GM21360 (cell line): ENCODE results near the gene FRMD8.

Experiments
- ATAC-seq: cut with Tn5 transposase; IDR thresholded peaks from one replicate; pipeline ENCODE4 v1.9.1; 2021; ENCODE audit warnings: mild to moderate bottlenecking, moderate library complexity; ENCODE audit not compliant: unreplicated experiment

FRMD8 gene

GRCh38 chr11:65392899-65393298, 6.5 kb downstream of the FRMD8 start:
- ATAC-seq = no peak

DNA sequence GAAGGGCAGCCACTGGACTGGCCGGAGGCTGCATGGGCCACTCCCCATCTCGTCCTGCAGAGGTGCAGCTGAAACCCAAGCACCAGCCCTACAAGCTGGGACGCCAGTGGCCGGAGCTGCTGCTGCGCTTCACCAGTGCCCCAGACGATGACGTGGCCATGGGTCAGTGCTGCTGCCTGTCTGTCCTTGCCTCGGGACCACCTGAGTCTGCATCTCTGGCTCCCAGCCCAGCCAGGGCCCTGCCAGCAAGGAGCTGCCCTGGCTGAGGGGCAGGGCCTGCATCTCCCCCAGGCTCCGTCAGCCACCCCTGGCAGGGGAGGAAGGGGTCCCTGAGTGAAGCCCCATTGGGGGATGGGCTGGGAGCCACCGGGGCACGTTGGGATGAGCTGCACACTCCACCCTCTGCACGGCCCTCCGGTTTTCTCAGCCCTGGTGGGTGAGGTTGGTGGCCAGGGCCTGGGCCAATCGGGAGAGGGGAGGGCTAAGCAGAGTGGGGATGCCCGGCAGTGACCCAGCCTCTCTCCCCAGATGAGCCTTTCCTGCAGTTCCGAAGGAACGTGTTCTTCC, 7.2 kb downstream of the FRMD8 start:
- no peak for ATAC-seq

DNA sequence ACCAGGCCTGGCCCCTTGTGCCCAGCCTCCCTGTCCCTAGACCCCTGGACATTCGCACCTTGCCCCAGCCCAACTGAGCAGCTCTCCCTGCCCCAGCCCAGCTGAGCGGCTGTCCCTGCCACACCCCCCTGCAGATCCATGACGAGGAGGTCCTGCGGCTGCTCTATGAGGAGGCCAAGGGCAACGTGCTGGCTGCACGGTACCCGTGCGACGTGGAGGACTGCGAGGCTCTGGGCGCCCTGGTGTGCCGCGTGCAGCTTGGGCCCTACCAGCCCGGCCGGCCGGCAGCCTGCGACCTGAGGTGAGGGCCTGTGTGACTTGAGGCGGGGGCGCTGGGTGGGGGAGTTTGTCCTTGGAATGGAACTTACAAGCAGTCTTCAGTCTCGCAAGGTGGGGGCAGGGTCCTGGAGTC, 7.7 kb downstream of the FRMD8 start:
- no peak for ATAC-seq

DNA sequence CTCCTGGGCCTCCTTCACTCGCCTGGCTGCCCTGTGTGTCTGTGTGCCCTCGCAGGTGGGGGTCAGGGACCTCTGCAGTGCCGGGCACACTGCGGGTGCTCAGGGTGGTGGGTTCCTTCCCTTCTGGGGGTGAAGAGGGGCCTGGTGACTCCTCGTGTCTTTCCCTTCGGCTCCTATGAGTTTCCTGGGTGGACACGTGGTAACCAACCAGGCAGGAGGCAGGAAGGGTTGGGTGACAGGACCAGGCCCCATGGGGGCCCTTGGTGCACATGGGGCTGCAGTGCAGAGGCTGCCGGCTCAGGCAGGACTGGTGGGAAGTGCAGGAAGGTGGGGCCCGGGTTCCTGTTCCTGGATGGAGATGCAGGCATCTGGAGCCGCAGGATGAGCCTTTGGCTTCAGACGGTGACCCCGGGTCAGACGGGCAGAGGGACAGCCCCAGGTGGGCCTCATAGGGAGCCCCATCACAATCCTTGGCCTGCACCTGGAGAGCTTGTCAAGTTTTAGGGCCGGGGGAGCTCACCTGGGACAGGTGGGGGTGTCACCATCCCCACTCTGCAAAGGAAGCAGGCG, 9.6 kb downstream of the FRMD8 start:
- ATAC-seq = no peak

GRCh38 chr11:65396769-65397745, 10.6 kb downstream of the FRMD8 start:
- no peak for ATAC-seq

- no peak for ATAC-seq
Observed at GRCh38 chr11:65398362-65398910, 12.0 kb downstream of the FRMD8 start.

DNA sequence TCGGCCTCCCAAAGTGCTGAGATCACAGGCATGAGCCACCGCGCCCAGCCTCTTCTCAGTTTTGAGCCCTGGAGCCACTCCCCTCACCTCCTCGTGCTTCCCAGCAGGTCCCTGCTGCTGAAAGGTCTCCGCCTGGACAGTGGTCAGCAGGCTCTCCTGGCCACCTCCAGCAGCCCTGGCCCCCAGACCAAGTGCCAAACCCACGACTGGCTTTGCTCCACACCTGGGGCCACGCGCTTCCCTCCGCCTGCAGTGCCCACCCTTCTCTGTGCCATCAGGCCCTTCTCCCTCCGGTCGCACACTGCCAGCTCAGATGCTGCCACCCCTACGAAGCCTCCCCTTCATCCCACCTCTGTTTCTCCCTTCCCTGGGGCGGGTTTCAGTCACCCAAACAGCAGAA, 12.8 kb downstream of the FRMD8 start:
- no peak for ATAC-seq

DNA sequence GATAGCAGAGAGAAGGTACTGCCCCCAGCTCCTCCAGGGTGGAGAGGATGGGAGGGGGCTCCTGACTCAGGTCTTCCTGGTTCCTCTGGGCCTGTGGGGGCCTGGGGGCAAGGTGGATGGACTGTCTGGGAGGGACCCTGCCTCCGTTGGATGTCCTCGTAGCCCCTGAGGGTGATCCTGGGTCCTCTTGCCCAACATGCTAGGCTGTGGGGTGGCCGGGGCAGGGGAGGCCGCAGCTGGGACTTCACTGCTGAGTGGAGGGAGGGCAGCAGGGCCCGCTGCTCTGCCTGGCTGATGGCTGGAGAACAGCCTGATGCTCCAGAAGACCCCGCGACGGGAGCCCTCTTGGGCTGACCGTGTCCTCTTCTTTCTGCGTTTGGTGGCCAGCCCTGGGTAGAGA, 13.4 kb downstream of the FRMD8 start:
- ATAC-seq = no peak

DNA sequence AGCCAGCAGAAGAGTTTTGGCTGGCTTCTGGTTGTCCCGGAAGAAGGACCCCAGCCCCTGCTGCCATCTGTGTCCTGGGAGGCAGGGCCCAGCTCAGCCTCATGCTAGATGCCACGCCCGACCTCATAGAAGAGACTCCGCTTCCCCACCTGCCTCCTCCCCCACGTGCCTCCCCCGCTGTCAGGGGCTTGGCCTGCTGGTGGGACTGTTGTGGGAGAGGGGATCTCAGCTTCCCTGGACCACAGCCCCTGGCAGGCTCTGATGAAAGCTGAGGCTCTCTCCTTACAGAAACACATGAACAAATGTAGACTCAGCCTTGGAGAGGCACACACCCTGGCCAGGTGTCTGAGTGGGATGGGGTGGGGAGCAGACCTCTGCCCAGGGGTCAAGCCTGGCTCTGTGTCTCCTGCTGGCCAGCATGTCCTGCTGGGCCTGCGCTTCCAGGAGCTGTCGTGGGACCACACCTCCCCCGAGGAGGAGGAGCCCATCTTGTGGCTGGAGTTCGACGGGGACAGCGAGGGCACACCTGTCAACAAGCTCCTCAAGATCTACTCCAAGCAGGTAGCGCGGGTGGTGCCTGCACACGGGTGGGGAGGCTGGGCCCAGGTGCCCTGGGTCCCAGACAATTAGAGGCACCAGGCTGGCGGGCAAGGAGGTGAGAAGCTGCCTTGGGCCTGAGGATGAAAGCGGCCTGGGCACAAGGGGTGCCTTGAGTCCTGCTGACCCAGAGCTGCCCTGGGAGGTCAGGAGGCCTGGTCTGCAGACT, 14.1 kb downstream of the FRMD8 start:
- ATAC-seq = no peak

- no peak for ATAC-seq
Observed at GRCh38 chr11:65401073-65401802, 14.8 kb downstream of the FRMD8 start.

GRCh38 chr11:65401803-65402248, 15.4 kb downstream of the FRMD8 start:
- ATAC-seq = no peak

DNA sequence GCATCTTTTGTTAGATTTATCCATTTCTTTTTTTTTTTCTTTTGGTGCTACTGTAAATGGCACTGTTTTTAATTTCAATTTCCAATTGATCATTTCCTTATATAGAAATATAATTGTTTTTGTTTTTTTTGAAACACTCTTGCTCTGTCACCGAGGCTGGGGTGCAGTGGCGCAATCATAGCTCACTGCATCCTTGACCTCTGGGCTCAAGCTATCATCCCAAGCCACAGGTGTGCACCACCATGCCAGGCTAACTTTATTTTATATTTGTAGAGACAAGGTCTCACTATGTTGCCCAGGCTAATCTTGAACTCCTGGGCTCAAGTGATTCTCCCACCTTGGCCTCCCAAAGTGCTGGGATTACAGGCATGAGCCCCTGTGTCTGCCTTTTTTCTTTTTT, 16.4 kb downstream of the FRMD8 start:
- no peak for ATAC-seq

DNA sequence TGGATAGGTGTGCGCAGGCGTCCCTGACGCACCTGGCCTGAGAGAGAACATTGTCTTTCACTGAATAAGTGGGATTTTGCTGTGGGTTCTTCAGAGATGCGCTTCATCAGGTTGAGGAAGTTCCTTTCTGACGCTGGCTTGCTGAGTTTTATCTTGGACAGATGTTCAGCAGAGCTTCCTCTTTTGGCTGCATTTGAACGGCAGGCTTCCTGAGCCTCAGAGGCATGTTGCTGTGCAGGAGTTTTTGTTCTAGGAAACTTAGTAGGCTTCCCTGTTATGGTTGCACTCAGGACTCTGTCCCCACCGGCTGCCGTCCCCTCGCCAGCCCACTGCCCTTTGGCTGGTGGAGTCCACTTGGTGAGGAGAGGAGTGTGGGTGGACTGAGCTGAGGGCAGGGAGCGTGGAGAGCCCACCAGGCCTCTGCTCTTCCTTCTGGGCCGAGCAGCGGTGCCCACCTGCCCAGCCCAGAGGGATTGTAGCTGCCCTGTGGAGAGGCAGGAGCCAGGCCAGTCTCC, 17.2 kb downstream of the FRMD8 start:
- no peak for ATAC-seq

DNA sequence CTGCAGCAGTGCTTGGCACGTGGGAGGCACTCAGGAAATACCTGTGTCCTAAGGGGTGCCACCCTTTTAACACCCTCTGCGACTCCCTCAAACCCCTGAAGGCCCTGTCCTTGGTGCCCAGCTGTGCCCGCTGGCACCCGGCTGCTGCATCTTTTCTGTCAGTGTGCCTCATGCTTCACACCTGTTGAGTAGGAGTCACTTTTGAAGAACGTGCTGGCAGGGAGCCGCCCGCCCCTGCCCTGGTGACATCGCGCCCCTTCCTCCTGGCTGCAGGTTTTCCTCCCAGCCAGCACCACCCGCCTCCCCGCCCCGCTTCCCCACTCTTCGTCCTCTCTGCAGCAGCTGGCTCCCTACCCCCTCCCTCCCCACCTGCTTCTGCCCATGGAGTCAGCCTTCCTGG, 17.8 kb downstream of the FRMD8 start:
- no peak for ATAC-seq

DNA sequence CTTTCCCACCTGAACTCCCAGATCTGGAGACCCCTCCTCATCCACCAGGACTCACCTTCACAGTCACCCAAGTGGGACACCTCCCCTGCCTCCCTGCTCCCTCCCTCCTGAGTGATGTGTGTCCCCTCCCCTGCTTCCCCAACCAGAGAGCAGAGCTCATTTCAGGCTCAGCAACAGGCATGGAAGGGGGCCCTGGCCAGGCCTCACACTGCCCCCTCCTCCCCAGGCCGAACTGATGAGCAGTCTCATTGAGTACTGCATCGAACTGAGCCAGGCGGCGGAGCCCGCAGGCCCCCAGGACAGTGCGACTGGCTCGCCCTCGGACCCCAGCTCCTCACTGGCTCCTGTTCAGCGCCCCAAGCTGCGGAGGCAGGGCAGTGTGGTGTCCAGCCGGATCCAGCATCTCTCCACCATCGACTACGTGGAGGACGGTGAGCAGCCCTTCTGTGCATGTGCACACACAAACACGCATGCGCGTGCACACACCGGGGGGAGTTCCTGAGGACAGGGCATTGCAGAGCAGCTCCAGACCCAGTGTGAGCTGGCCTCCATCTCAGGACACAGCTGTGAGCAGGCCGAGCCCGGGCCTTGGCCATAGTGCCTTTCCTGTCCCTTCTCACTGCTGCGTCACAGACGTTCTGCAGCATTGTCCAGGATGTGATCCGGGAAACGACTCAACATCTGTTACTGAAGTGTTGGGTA, 18.4 kb downstream of the FRMD8 start:
- ATAC-seq = no peak

DNA sequence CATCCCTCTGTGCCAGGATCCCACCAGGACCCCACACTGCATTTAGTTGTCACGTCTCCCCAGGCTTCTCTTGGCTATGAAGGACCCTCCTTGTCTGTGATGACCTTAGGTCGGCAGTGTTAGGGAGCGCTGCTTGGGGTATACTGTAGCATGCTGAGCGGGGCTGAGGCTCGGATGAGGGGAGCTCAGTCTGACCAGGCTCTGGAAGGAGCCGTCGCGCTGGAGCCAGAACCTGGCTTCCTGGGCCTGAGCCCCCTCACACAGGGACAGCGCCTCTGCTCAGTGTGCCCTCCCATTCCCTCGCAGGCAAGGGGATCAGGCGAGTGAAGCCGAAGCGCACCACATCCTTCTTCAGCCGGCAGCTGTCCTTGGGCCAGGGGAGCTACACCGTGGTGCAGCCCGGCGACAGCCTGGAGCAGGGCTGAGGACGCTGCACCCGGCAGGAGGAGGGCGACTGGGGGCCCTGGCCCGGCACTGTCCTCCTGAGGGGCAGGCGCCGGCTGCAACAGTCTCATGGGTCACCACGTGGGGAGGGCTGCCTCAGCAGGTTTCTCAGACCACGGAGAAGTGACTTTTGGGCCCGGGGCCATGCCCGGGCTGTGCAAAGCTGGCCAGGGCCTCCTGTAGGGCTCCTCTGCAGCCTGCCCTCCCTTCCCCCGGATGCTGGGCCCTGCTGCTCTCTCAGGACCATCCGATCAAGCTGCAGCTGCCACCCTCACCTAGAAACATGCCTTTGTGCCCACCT, 24.7 kb downstream of the FRMD8 start:
- no peak for ATAC-seq

DNA sequence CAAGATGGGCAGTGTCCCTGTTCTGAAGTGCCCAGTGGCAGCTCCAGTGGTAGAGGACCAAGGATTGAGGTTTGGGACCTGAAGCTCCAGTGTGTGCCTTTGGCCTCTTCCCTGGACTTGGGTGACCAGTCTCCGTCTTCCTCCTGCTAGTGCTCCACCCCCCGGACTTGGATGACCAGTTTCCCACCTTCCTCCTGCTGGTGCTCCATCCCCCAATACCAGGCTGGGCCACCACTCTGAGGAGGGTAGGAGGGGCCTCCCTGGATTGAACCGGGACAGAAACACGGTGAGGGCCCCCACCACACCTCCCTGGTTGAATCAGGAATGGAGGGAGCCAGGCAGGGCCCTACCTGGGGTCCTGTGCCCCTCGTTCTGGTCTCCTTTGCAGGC, 25.2 kb downstream of the FRMD8 start:
- ATAC-seq = no peak

- ATAC-seq = no peak
Observed at GRCh38 chr11:65412271-65413076, 26.0 kb downstream of the FRMD8 start.
